ENCODE results near the gene MORN5.

Gene MORN5

GRCh38 chr9:122126331-122127261 is 33.1 kb upstream of the MORN5 start:
- Histone ChIP-seq H3K79me2 (ENCODE audit: insufficient read depth, low read length) (no peaks in the 10 kb centered on the region), H3K27me3 (ENCODE audit: insufficient read depth, low read length, poor library complexity, severe bottlenecking) (no peaks in the 10 kb centered on the region), H3K36me3 (ENCODE audit: insufficient read depth, low read length) (no peaks in the 10 kb centered on the region), H3K9me3 (ENCODE audit: insufficient read depth, low read depth, low read length) (no peaks in the 10 kb centered on the region), H3F3A (ENCODE audit: low read depth) (no peaks in the 10 kb centered on the region), H3K4me3 (ENCODE audit: low read length, poor library complexity, severe bottlenecking) (no peak overlapping the region), H3K4me1 (ENCODE audit: insufficient read depth, low read length, poor library complexity, severe bottlenecking) (peaks cover 7% of the 10 kb centered on the region), H2AFZ (ENCODE audit: low read length) (no peak overlapping the region), H4K20me1 (ENCODE audit: insufficient read depth, low read length, poor library complexity, severe bottlenecking) (no peaks in the 10 kb centered on the region), H3K9me2 (replicated peaks; ENCODE audit: low read depth, low read length) (no peaks in the 10 kb centered on the region), H3K4me2 (ENCODE audit: low read depth, low read length, poor library complexity, severe bottlenecking) (no peak overlapping the region), H3K9ac (ENCODE audit: low read depth, low read length, poor library complexity, severe bottlenecking) (no peak overlapping the region)
- TF ChIP-seq, protein P1, sequence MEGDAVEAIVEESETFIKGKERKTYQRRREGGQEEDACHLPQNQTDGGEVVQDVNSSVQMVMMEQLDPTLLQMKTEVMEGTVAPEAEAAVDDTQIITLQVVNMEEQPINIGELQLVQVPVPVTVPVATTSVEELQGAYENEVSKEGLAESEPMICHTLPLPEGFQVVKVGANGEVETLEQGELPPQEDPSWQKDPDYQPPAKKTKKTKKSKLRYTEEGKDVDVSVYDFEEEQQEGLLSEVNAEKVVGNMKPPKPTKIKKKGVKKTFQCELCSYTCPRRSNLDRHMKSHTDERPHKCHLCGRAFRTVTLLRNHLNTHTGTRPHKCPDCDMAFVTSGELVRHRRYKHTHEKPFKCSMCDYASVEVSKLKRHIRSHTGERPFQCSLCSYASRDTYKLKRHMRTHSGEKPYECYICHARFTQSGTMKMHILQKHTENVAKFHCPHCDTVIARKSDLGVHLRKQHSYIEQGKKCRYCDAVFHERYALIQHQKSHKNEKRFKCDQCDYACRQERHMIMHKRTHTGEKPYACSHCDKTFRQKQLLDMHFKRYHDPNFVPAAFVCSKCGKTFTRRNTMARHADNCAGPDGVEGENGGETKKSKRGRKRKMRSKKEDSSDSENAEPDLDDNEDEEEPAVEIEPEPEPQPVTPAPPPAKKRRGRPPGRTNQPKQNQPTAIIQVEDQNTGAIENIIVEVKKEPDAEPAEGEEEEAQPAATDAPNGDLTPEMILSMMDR (conservative IDR thresholded peaks at IDR 0.05; ENCODE audit: low read length): no peak
- no peak for TF ChIP-seq EZH2phosphoT487 (IDR thresholded peaks at IDR 0.05; ENCODE audit: borderline replicate concordance)

DNA sequence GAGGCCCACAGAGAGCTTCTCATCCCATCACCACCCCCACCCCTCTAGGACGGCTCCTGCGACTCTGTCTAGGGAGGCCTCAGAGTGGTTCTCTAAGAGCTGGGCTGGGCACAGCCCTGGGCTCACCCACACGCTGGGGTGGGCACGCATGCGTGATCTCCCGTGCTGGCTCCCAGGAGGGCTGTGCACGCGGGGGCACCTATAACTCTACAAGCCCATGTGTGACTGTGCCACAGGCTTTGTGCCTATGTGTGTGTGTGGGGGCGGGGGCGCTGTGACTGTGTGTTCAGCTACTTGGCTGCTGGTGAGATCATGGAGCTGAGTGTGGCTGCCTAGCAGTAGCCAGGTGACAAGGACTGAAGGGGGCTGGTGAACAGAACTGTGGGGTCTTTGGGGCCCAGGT is 32.3 kb upstream of the MORN5 start:
- Histone ChIP-seq H3K27me3 (ENCODE audit: insufficient read depth, low read length, poor library complexity, severe bottlenecking) (no peaks in the 10 kb centered on the region), H3K79me2 (ENCODE audit: insufficient read depth, low read length) (no peaks in the 10 kb centered on the region), H3K4me2 (ENCODE audit: low read depth, low read length, poor library complexity, severe bottlenecking) (no peak overlapping the region), H4K20me1 (ENCODE audit: insufficient read depth, low read length, poor library complexity, severe bottlenecking) (no peaks in the 10 kb centered on the region), H3K36me3 (ENCODE audit: insufficient read depth, low read length) (no peaks in the 10 kb centered on the region), H3K4me1 (ENCODE audit: insufficient read depth, low read length, poor library complexity, severe bottlenecking) (peaks cover 7% of the 10 kb centered on the region), H3F3A (ENCODE audit: low read depth) (no peaks in the 10 kb centered on the region), H3K9me2 (replicated peaks; ENCODE audit: low read depth, low read length) (no peaks in the 10 kb centered on the region), H3K9ac (ENCODE audit: low read depth, low read length, poor library complexity, severe bottlenecking) (no peak overlapping the region), H2AFZ (ENCODE audit: low read length) (no peak overlapping the region), H3K4me3 (ENCODE audit: low read length, poor library complexity, severe bottlenecking) (no peak overlapping the region), H3K9me3 (ENCODE audit: insufficient read depth, low read depth, low read length) (no peaks in the 10 kb centered on the region)
- TF ChIP-seq, protein P1 (conservative IDR thresholded peaks at IDR 0.05; ENCODE audit: low read length): no peak; the same call in 1 of the 2 replicates
- no peak for TF ChIP-seq EZH2phosphoT487 (IDR thresholded peaks at IDR 0.05; ENCODE audit: borderline replicate concordance)

- Histone ChIP-seq H3K79me2 (ENCODE audit: insufficient read depth, low read length) (no peaks in the 10 kb centered on the region), H3F3A (ENCODE audit: low read depth) (no peaks in the 10 kb centered on the region), H3K36me3 (ENCODE audit: insufficient read depth, low read length) (no peaks in the 10 kb centered on the region), H3K4me2 (ENCODE audit: low read depth, low read length, poor library complexity, severe bottlenecking) (no peak overlapping the region), H3K4me1 (ENCODE audit: insufficient read depth, low read length, poor library complexity, severe bottlenecking) (peaks cover 4% of the 10 kb centered on the region), H2AFZ (ENCODE audit: low read length) (no peak overlapping the region), H3K4me3 (ENCODE audit: low read length, poor library complexity, severe bottlenecking) (no peak overlapping the region), H3K9ac (ENCODE audit: low read depth, low read length, poor library complexity, severe bottlenecking) (no peak overlapping the region), H3K9me2 (replicated peaks; ENCODE audit: low read depth, low read length) (no peaks in the 10 kb centered on the region), H3K9me3 (ENCODE audit: insufficient read depth, low read depth, low read length) (no peaks in the 10 kb centered on the region), H4K20me1 (ENCODE audit: insufficient read depth, low read length, poor library complexity, severe bottlenecking) (no peaks in the 10 kb centered on the region), H3K27me3 (ENCODE audit: insufficient read depth, low read length, poor library complexity, severe bottlenecking) (no peaks in the 10 kb centered on the region)
- no peak for TF ChIP-seq EZH2phosphoT487 (IDR thresholded peaks at IDR 0.05; ENCODE audit: borderline replicate concordance)
- TF ChIP-seq, protein P1 (conservative IDR thresholded peaks at IDR 0.05; ENCODE audit: low read length): no peak
Measured at GRCh38 chr9:122128007-122128968, 31.4 kb upstream of the MORN5 start.

All from Loucy (cell line).